HG02759 (cell line): ENCODE data around the gene CLDN9.

ENCODE experiments used
- ATAC-seq: cut with Tn5 transposase; IDR thresholded peaks from one replicate; pipeline ENCODE4 v1.9.1; 2021; ENCODE audit warnings: mild to moderate bottlenecking, moderate library complexity; ENCODE audit not compliant: unreplicated experiment

CLDN9 gene

DNA sequence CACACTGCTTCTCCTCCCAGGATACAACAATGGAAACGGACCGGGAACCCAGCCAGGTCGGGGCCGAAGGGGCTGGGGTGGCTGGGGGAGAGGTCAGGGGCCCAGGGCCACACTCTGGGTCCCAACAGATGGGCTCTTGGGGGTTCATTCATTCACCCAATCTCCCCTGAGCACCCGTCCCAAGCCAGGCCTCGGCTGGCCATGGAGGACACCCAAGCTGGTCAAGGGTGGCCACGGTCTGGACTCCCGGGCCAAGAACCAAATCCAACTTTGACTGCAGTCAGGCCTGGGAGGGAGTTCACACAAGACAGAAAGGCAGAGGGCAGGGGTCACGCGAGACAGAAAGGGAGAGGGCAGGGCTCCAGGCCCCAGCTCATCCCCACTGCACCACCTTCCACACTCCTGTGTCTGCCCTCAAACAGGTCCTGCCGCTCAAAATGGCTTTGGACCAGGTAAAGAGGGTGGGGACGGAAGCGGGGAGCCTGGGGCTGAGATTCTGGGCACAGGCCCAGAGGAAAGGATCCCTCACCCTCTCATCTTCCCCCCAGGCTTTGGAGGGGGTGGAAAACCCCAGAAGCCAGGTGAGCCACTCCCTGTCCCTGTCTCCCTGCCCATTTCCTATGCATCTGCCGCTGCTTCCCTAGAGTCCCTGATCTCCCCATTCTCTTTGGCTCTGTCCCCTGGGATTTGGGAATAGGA is 20.2 kb upstream of the CLDN9 start:
- ATAC-seq: no peak

DNA sequence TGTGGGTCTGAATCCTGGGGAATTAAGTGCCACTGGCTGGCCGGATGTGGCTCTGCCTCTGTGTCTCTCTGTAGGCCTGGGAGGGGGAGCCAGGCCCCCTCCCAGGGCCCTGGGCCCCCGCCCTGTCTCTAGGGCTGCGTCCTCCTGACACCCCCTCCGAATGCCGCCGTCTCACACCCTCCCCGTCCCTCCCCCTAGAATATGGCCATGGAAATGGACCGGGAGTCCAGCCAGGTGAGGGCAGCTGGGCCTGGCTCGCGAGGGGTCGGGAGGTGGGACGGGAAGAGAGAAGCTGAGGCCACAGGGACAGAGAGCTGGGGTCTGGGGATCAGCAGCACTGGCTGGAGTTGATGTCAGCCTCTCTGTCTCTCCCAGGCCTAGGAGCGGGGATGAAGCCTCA is 16.4 kb upstream of the CLDN9 start:
- ATAC-seq: no peak

DNA sequence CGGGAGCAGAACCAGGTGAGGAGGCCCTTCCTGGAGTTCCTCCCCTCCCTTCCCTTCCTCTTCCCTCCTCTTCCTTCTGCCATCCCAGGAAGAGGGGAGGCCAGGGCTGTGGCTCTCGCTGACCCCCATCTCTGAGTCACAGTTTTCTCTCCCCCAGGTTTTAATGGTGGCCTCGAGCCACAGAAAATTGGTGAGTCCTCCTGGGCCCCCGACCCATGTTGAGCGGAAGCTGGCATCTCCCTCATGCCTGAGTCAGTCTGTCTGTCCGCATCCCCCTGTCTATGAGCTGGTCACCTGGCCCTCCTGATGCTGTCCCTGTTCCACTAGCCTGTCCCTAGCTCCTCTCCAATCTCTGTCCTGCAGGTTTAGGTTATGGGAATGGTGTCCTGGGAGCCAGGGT is 12.8 kb upstream of the CLDN9 start:
- no peak for ATAC-seq

DNA sequence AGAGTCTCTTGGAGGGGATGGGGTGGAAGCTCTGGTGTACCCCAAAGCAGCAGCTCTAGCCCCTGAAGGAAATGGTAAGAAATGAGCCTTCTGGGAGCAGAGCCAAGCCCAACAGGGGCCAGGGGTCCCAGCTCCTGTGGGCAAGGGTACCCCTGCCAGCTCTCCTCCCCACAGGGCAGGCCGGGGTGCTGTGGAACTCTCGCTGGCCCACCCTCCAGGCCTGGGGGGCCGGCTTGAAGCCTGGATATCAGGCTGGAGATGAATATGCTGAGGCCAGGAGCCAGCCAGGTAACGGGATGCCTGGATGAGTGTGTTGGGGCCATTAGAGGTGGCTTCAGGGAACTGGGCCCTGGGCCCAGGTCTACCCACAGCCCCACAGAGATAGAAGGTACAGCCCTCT is 12.2 kb upstream of the CLDN9 start:
- ATAC-seq: no peak

DNA sequence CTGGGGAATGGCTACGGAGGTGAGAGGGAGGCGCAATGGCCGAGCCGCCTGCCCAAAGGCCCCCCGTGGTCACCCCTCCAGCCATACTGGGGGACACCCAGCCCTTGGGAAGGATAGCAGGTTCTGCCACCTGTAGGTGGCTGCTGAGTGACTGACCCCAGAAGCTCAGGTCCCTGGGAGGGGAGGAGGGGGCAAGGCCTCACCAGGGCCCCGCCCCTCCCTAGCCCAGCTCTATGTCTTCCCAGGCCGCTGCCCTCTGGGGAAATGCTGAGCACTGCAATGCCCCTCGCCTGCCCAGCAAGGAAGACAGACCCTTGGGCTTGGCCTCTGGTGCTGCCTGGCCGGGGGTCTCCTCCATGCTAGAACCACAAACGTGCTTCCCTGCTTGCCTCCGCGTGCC is 11.4 kb upstream of the CLDN9 start:
- ATAC-seq: no peak

DNA sequence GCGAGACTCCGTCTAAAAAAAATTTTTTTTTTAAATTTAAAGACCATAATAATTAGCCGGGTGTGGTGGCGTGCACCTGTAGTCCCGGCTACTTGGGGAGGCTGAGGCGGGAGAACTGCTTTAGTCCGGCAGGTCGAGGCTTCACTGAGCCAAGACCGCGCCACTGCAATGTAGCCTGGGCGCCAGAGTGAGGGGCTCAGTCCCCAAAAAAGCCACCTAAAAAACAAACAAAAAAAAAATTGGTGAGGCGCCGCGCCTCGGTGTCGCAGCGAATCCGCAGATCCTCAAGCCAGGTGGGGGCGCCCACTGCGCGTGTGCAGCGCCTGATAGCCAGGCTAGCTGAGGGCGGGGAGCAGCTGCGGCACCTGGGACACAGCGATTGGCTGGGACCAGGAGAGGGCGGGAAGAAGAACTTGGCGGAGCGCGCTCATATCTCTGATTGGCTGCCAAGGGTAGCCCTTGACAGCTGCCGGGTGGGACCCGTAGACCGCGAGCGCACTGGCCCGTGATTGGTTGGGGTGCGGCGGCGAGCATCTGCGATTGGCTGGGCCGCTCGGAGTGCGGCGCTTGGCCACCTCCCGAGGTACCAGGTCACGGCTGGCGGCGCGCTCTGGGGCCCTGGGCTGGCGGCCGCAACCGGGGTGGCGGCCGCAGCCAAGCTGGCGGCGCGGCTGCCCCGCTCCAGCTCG is 9.0 kb upstream of the CLDN9 start:
- ATAC-seq: peak; percentile 92

DNA sequence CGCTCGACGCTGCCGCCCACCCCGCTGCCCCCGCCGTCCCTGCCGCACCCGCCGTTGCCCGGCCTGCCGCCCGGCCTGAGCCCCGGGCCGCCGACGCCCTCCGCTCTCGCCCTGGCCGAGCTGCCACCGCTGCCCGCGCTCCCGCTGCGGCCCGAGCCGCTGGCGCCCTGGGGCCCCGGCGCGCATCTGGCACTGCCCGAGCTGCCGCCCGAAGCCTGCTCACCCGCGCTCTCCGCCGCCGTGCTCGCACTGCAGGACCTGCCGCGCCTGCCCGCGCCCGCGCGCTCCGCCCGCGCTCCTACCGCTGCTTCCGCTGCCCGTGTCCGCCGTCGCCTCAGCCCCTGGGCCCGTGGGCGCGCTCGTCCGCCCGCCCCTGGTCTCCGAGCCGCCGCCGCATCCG is 8.4 kb upstream of the CLDN9 start:
- no peak for ATAC-seq

DNA sequence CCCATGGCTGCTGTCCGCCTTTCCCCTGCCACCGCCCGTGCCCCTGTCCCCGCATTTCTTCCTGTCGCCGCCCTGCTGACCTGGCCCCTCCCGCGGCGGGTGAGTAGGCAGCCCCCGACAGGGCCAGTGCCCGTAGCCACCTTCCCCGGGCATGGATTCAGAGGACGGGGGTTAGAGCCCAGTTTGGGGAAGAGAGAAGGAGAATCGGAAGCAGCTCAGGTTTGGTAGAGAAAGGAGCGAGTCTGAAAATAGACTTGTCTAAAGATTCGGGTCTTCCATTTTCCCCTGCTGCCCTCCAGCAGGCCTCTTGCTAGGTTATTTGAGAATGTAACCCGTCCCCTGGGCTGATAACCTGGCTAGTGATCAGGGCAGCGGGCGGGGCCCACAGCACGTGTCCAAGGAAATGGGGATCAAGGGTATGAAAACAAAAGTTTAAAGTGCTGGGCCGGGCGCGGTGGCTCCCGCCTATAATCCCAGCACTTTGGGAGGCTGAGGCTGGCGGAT is 7.9 kb upstream of the CLDN9 start:
- ATAC-seq: no peak

DNA sequence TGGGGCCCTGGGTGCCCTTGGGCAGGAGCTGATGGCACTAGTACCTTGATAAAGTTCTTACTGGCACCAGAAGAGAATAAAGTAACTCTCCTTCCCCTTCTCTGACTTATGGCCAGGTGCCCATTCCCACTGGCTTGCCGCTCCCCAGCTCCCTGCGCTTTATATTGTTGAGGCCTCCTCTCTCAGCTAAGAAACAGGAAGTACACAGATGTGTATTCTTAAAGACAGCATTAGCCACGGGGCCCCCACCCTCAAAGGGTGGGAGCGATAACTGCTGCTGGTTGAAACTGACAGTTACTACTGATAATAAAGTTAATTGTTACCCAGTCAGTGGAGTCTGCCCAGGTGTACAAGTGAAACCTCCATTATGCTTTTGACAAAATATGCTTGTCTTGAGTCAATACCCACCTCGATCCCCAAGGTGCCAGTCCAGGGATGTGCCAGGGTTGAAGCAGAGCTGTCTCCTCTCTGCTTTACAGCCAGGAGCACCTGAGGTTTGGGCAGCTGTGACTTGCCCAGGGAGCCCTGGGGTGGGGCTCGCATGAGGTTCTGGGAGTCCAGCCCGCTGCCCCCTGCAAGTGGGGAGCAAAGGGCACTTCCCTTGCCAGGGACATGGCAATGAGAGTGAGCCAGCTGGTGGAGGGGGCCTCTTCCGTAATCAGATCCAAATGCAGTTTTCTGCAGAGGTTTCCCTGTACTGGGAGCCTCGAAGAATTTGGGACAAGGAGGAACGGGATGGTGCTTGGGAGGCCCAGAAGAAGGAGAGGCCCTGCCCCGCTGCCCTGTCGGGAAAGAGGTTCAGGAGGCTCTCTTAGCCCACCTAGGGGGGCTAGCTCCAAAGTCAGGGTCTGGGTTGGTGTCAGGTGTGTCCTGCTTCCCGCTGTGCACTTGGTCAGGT is 5.4 kb upstream of the CLDN9 start:
- no peak for ATAC-seq

DNA sequence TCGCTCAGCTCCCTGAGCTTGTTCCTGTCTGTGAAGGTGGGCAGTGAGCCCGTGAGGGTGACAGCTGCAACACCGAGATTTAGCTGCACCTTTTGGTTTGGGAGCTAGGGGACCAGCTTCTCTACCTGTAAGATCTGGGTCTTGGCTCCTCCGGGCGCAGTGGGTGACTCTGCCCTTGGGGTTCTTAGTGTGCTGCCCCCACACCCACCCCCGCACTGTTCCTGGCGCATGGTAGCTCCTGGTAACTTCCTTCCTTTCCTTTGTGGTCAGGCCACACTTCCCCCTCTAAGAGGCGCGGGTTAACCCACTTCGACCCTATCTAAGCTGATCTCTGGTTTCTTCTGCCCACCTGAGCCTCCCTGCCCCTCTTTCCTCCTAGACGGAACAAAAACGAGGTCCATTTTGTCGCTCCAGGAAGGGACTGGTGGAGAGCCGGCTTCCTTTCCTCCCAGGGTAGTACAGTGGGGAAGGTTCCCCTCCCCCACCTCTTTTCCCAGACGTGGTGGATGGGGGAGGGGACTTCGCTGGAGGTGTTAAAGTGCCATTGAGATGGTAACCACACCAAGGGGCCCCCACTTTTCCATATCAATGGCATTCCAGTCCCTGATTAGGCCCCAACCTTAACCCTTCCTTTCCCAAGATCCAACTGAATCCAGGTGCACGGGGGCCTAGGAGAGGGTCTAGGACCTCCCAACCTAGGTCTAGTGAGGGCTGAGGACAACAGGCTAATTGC is 4.6 kb upstream of the CLDN9 start:
- ATAC-seq: no peak

DNA sequence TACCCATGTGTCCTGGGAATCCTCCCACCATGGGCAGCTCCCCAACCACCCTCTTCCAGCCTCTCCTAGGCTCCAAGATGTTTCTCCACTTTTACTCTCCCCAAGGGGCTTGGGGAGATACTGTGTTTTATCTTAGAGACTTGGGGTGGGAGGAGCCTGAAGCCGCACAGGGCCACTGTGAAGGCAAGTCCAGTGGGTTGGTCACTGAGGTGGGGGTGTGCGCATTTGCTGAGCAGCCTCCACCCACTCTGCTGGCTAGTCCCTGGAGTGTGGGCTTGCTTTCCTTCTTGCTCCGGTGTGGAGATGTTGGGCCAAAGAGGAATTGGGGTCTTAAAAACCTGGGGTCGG is 4.1 kb upstream of the CLDN9 start:
- no peak for ATAC-seq

DNA sequence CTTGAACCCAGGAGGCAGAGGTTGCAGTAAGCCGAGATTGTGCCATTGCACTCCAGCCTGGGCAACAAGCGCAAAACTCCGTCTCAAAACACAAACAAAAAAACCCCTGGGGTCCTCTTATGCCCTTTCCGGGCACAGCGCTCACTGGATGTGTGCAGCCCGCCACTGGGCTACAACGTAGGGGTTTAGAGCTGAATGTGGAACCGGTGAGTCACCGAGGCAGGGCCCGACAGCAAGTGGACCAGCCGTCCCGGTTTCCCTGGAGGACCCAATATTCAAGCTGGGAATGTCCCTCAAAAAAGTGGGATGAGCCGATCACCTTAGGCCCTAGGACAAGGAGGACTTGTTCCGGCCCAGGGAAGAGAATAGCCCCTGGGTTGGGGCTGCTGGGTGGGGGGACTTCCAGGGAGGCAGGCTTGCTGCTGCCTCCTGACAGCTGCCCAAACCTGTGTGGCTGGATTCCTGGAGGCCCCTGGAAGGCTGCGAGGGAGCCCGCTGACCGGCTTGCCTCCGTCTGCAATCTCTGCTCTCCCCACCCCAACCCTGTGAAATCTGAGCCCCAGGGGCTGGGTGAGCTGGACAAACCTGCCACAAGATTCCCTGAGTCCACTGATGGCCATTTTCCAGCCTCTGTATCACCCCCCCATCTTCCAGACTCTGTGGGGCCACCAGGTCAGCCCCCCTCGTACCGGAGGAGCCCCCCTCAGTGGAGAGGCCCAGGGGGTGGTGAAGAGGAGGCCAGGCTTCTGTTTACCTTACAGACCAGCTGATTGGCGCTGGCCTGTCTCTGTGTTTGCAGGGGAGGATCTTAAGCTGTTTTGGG is 2.9 kb upstream of the CLDN9 start:
- no peak for ATAC-seq

DNA sequence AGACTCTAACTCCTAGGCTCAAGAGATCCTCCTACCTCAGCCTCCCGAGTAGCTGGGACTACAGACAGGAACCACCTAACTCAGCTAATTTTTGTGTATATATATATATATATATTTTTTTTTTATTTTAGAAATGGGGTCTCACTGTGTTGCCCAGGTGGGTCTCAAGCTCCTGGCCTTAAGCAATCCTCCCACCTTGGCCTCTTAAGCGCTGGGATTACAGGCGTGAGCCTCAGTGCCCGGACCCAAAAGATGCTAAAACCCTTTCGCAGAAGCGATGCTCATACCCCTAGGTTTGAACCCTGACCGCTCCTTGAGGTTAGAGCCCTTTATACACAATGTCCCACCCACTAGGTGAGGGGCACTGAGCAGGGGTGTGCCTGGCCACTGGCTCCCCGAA is 2.2 kb upstream of the CLDN9 start:
- no peak for ATAC-seq

DNA sequence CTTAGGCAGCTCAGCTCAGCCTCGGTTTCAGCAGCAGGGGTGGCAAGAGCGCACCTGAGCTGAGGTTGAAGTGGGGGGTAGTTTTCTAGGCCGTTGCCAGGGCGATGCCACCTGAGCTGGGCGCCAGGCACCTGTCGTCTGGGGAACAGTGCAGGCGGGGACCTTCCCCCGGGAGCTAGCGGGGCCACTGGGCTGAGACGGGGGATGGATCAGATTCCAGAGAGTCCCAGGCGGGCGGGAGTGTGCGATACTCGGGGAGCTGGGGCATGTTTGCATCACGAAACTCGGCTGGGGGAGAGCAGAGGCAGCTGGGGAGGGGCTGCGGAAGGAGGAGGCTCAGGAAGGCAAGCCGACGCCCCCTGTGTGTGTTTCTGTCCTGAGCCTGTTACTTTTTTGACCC is 477 bp upstream of the CLDN9 start:
- no peak for ATAC-seq

DNA sequence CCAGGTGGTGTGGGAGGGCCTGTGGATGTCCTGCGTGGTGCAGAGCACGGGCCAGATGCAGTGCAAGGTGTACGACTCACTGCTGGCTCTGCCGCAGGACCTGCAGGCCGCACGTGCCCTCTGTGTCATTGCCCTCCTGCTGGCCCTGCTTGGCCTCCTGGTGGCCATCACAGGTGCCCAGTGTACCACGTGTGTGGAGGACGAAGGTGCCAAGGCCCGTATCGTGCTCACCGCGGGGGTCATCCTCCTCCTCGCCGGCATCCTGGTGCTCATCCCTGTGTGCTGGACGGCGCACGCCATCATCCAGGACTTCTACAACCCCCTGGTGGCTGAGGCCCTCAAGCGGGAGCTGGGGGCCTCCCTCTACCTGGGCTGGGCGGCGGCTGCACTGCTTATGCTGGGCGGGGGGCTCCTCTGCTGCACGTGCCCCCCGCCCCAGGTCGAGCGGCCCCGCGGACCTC is 798 bp downstream of the CLDN9 start:
- no peak for ATAC-seq

DNA sequence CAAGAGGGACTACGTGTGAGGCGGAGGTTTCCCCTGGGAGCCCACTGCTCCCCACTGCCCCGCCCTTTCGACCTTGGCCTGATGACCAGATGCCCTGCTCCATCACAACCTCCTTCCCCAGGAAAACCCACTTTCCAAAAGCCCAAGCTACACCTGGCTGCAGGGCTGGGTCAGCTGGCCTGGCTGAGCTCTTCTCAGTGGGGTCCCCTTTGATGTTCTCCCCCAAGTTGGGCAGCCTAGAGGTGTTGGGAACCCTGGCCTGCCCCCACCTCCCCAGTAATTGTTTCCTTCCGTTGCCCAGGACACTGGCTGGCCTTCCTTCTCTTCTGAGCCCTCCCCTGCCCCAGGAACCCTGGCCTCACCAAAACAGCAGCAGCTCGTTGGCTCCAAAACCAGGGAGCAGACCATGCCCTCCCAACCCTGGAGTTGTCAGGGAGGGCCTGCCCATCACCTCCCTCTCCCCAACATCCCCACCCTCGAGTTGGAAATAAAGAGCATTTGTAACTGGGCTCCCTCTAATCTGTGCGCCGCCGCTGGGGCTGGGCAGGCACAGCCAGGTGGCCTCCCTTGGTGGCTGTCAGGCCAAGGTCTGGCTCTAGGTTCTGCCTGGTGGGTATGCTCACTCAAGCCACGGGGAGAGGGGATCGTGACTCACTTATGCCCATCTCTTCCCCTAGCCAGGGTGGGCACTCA is 1.4 kb downstream of the CLDN9 start:
- ATAC-seq: no peak

DNA sequence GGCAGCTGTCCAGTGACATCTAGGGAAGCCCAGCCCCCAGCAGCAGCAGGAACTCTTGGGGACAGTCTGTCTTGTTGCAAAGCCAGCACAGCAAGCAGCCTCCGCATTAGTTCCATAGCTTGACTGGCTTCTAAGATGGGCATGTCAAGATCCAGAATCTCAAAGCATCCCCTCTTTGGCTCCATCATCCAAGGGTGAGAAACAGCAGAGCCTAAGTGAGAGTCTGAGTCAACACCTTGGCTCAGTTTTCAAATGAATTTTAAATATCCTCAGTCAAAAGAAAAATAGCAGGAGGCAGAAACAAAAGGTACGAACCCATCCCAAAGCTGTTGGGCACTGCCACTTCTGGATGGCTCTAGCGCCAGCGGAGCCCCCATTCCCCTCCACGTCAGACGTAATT is 2.2 kb downstream of the CLDN9 start:
- no peak for ATAC-seq

DNA sequence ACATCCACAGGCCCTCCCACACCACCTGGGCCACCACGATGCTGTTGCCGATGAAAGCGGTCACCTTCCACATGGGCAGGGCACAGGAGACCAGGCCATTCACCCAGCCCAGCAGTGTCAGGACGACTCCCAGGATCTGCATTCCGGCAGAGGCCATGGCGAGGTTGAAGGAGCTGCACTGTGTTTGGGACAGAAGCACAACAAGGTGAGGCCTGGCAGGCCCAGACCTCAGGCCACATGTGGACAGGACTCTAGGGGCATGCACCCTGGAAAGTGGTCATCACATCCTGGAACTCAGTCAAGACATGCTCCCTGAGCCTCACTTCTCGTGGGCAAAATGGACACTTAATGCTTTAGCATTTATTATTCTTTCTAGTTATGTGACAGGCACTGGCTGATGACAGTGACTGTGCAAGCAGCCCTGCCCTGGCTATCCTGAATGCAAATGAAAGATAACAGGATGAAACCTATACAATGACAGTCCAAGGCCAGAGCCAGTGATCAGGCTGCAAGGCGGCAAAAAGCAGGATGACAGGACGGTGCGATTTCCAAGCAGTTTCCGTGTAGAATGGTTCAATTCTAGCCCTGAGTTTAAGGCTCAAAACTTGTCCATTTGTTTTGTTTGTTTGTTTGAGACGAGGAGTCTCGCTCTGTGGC is 3.3 kb downstream of the CLDN9 start:
- no peak for ATAC-seq

DNA sequence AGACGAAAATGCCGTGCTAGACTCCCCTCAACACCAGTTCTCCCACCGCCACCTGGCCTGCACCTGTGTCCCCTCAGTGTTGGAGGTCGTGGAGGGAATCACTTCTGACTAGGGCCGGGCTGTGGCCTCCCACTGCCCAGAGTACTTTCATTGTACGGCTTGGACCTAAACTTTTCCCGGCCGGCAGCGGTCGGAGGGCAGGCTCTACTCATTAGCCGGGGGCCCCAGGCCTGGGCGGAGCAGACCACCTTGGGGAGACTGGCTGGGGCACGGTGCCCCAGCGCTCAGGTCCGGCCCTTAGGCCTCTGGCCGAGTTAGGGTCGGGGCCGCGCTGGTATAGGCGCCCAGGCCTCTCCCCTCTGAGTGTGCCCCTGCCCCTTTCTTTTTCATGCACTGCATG is 4.6 kb downstream of the CLDN9 start:
- ATAC-seq: no peak
